Activated CD8-positive, alpha-beta memory T cell treated with anti-CD3 and anti-CD28 coated beads for 48 hours (primary cell): ENCODE measurements around the gene CUX1.

Experiments used
- DNase-seq, 3 experiments: peaks; one replicate each; pipeline ENCODE4 v3.0.0-alpha.2; 2020; ENCODE audit warnings: low read depth in 2 of 3, low spot score in 2 of 3

Gene CUX1, protein sequence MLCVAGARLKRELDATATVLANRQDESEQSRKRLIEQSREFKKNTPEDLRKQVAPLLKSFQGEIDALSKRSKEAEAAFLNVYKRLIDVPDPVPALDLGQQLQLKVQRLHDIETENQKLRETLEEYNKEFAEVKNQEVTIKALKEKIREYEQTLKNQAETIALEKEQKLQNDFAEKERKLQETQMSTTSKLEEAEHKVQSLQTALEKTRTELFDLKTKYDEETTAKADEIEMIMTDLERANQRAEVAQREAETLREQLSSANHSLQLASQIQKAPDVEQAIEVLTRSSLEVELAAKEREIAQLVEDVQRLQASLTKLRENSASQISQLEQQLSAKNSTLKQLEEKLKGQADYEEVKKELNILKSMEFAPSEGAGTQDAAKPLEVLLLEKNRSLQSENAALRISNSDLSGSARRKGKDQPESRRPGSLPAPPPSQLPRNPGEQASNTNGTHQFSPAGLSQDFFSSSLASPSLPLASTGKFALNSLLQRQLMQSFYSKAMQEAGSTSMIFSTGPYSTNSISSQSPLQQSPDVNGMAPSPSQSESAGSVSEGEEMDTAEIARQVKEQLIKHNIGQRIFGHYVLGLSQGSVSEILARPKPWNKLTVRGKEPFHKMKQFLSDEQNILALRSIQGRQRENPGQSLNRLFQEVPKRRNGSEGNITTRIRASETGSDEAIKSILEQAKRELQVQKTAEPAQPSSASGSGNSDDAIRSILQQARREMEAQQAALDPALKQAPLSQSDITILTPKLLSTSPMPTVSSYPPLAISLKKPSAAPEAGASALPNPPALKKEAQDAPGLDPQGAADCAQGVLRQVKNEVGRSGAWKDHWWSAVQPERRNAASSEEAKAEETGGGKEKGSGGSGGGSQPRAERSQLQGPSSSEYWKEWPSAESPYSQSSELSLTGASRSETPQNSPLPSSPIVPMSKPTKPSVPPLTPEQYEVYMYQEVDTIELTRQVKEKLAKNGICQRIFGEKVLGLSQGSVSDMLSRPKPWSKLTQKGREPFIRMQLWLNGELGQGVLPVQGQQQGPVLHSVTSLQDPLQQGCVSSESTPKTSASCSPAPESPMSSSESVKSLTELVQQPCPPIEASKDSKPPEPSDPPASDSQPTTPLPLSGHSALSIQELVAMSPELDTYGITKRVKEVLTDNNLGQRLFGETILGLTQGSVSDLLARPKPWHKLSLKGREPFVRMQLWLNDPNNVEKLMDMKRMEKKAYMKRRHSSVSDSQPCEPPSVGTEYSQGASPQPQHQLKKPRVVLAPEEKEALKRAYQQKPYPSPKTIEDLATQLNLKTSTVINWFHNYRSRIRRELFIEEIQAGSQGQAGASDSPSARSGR (N-terminal part only)

GRCh38 chr7:101817471-101818286 is at the start of gene CUX1:
Gene CUX1, plus strand, starts transcription at chr7:101817626. Its CDS starts 14 bp downstream, at chr7:101817640.
- no peak for DNase-seq

- DNase-seq = no peak
Observed at GRCh38 chr7:101768280-101768679, 49.1 kb upstream of the CUX1 start.

- DNase-seq = no peak
Observed at GRCh38 chr7:101770466-101770865, 47.0 kb upstream of the CUX1 start.

GRCh38 chr7:101772508-101773211 is 44.8 kb upstream of the CUX1 start:
- no peak for DNase-seq

GRCh38 chr7:101775181-101775580 is 42.2 kb upstream of the CUX1 start:
- DNase-seq = no peak

GRCh38 chr7:101778026-101778580 is 39.3 kb upstream of the CUX1 start:
- DNase-seq = no peak

DNA sequence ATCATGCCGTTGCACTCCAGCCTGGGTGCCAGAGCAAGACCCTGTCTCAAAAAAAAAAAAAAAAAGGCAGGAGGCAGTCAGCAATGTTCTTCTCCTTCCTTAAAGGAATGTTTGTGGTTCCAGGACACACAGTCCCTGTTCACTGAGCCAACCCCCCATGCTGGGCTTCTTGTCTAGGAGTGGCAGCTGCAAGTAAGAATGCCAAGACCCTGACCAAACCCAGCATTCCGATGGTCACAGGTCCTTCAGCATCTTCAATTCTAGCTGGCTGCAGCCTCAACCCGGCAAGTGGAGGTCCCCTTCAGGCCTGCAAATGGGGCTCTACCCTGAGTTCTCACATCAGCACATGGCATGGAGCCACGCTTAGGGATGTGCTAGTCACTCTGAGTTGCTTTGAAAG is 38.2 kb upstream of the CUX1 start:
- no peak for DNase-seq

GRCh38 chr7:101780281-101780680 is 37.1 kb upstream of the CUX1 start:
- no peak for DNase-seq

GRCh38 chr7:101781439-101781838 is 36.0 kb upstream of the CUX1 start:
- DNase-seq = no peak

- no peak for DNase-seq
Observed at GRCh38 chr7:101782476-101782875, 35.0 kb upstream of the CUX1 start.

DNA sequence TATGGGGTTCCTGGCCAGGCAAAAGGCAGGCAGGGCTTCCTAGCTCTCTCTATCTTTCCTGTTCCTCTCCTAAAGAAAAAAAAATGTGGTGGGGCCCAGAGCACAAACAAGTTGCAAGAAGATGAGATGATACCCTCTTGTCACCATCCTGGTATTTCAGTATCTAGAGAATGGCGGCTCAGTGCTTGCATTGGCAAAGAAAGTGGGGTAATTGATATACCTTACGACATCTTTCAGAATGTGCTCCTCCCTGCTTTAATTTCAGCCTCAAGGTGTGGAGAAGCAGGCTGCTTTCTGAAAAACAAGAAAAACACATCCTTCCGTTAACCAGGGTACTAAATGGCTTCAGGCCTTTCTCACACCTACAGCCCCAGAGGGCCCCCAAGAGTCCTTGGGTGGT is 34.5 kb upstream of the CUX1 start:
- no peak for DNase-seq

GRCh38 chr7:101783381-101784181 is 33.8 kb upstream of the CUX1 start:
- DNase-seq = no peak

DNA sequence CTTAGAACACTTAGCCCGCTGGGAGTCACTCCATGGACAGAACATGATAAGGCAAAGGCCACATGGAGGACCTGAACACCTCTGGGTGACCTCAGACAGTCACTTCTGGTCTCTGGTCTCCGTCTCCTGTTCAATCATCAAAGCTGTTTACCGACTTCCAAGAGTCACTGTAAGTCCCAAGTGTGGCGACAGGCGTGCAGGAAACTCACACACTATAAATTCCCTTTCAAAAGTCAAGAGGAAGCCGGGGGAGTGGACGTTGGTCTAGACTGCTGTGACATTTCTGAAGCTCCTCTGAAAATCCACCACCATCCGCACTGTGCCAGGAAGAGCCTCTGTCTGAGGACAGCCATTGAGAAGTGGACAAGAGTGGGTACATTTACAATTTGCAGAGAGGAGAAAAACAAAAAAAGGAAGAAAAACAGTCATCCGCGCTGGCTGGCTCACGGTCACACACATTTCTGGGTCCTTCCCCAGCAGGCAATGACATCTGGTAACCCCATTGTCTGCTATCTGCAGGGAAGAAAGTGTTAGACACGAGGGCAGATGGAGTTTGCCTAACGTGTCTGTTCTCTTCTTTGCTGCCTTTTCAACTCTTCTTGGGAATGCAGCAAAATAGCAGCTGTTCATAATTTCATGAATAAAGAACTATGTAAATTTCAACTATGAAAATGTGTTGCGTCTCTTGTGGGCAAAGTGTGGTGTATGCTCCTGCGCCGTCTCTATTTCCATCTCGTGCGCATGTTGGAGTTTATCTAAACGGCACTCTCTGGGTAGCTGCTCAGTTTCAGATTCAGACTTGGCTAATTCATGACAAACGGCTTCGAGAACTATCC is 32.9 kb upstream of the CUX1 start:
- no peak for DNase-seq

GRCh38 chr7:101787864-101788263 is 29.6 kb upstream of the CUX1 start:
- no peak for DNase-seq

DNA sequence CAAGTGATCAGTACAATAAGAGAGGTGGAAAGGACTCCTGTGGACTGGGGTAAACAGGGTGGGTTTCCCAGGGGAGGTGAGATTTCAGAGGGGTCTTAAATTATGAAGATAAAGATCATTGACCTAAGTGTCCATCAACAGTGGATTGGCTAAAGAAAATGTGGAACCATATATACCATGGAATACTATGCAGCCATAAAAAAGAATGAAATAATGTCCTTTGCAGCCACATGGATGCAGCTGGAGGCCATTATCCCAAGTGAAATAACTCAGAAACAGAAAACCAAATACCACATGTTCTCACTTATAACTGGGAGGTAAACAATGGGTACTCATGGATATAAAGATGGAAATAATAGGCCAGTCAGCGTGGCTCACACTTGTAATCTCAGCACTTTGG is 28.9 kb upstream of the CUX1 start:
- no peak for DNase-seq

DNA sequence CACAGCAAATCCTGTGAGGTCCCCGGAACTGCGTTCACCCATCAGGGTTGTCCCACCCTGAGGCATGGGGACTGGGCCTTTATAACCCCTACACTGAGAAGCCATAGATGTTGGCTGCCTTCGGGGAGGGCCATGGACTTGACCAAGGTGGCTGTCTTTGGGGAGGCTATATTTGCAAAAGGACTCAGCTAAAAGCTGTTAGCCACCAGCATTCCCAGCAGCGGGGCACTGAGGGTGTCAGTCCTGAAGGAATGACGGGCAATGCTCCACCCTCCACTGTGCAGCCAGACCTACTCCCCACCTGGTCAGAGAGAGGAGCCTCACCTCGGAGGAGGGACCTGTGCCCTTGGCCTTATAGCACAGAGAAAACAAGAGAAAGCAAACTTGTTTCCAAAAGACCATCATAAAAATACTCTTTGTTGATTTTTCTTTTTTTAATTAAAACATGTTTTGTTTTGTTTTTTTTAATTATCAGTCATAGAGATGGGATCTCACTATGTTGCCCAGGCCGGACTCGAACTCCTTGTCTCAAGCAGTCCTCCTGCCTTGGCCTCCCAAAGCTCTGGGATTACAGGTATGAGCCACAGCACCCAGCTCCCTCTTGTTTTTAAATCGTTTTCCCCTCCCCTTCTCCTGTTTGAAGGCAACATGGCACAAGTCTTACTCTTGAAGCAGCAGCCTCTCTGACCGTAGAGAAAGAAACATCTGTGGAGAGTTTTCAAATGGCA is 26.7 kb upstream of the CUX1 start:
- DNase-seq = no peak

- DNase-seq = no peak
Observed at GRCh38 chr7:101792051-101792681, 25.3 kb upstream of the CUX1 start.
